Measurements from ENCODE around the gene SLC35F6. TPM values are rescaled to one million over a fixed set of nuclear protein-coding genes. Genes with fewer than 3 reads are reported as not detected.
A peak's percentile ranks its signal among the peaks of the same experiment; 100 is the strongest.
"Not testable (repeated sequence)": the region's sequence is repeated elsewhere in the genome, so short reads cannot be mapped to it uniquely, and the experiment has no call there.

Gene SLC35F6
- total and polyA plus RNA-seq, 4 donors = 14.8 to 49.9 (median 21.4) TPM

DNA sequence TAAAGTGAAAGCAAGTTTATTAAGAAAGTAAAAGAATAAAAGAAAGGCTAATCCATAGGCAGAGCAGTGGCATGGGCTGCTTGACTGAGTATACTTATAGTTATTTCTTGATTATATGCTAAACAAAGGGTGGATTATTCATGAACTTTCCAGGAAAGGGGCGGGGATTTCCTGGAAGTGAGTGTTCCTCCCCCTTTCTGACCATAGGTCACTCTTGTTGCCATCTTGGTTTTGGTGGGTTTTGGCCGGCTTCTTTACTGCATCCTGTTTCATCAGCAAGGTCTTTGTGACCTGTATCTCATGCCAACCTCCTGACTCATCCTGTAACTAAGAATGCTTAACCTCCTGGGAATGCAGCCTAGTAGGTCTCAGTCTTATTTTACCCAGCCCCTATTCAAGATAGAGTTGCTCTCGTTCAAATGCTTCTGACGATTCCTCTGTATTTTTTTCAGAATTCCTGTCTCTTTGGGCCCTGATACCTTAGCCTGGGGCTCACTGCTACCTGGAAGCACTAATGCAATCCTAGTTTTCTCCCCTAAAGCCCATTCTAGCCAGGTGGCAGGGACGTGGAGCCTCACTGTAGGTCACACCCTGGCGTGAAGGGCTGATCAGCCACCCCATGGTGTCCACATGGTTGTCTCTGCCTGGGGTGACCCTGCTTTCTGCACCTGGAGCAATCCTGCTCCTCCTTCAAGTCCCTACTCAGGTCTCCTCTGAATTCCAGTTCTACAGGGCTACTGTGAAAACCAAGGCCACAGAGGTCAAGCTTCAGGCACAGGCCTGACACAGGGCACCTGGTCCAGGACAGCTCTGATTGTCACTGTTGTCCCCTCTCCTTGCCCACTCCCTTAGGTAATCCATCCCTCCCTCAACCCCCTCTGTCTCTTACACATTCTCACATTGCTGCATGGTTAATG, 6.0 kb upstream of the SLC35F6 start:
- WGBS, 2 donors = 62 to 81% methylated on average over 6 of the region's 6 CpGs
- Histone ChIP-seq H3K9me3 (ENCODE audit: control insufficient read depth in 4 of 4, insufficient read depth in 3 of 4, low read length in 3 of 4) (no peaks in the 10 kb centered on the region), H3K27ac (ENCODE audit: low read depth in 1 of 2, low read length in 1 of 2) (peak overlapping the region; percentile 33 to 86), H3K4me1 (ENCODE audit: control insufficient read depth in 5 of 5, insufficient read depth in 5 of 5, low read length in 5 of 5) (peaks cover 0 to 8% (median 4%) of the 10 kb centered on the region in 5 donors), H3K4me3 (no peak overlapping the region), H3K27me3 (ENCODE audit: control insufficient read depth in 3 of 3, insufficient read depth in 3 of 3, low read length in 2 of 3) (no peaks in the 10 kb centered on the region), H3K36me3 (ENCODE audit: control insufficient read depth in 4 of 4, insufficient read depth in 4 of 4, low read length in 4 of 4) (no peaks in the 10 kb centered on the region), H3K9ac (ENCODE audit: insufficient read depth in 1 of 2, low read length in 2 of 2) (no peak overlapping the region)
- DNase-seq = peak in 2 of 3 donors; percentile 33 to 34
- TF ChIP-seq, protein P1, sequence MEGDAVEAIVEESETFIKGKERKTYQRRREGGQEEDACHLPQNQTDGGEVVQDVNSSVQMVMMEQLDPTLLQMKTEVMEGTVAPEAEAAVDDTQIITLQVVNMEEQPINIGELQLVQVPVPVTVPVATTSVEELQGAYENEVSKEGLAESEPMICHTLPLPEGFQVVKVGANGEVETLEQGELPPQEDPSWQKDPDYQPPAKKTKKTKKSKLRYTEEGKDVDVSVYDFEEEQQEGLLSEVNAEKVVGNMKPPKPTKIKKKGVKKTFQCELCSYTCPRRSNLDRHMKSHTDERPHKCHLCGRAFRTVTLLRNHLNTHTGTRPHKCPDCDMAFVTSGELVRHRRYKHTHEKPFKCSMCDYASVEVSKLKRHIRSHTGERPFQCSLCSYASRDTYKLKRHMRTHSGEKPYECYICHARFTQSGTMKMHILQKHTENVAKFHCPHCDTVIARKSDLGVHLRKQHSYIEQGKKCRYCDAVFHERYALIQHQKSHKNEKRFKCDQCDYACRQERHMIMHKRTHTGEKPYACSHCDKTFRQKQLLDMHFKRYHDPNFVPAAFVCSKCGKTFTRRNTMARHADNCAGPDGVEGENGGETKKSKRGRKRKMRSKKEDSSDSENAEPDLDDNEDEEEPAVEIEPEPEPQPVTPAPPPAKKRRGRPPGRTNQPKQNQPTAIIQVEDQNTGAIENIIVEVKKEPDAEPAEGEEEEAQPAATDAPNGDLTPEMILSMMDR (IDR thresholded peaks at IDR 0.05; ENCODE audit: control extremely low read depth, extremely low read depth) = no peak
- ATAC-seq (ENCODE audit: insufficient read depth, low FRiP score) = peak; percentile 38

DNA sequence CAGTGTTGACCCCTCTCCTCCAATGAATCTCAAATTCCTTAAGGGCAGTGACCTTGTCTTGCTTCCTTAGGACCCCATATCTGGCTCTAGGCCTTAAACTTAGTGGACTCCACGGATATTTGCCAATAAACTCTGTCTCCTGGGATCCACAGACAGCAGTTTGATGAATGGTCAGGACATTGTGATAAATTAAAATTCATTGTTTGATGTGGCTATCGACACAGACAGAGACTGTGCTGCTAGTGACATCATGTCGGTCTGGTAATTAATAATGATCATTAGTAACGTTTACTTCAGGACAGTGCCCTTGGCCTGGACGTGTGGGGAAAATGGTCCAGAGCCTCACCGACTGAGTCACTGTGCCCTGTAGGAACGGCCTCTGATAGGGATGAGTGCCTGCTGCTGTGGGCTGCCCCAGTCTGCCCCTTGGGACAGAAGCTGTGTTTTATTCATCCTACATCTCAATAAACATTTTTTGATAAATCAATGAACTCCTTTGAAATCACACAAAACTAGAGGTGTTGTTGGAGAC, 5.2 kb upstream of the SLC35F6 start:
- no peaks in the 10 kb centered on the region for H3K9me3 ChIP-seq (ENCODE audit: control insufficient read depth in 4 of 4, insufficient read depth in 3 of 4, low read length in 3 of 4)
- DNase-seq = no peak
- H3K27me3 ChIP-seq (ENCODE audit: control insufficient read depth in 3 of 3, insufficient read depth in 3 of 3, low read length in 2 of 3) = no peaks in the 10 kb centered on the region
- peaks cover 0 to 9% (median 5%) of the 10 kb centered on the region in 5 donors for H3K4me1 ChIP-seq (ENCODE audit: control insufficient read depth in 5 of 5, insufficient read depth in 5 of 5, low read length in 5 of 5)
- TF ChIP-seq, protein P1 (IDR thresholded peaks at IDR 0.05; ENCODE audit: control extremely low read depth, extremely low read depth) = no peak
- no peak overlapping the region for H3K9ac ChIP-seq (ENCODE audit: insufficient read depth in 1 of 2, low read length in 2 of 2)
- no peak overlapping the region for H3K4me3 ChIP-seq
- no peak for ATAC-seq (ENCODE audit: insufficient read depth, low FRiP score)
- WGBS, 2 donors = 83 to 89% methylated on average over 7 of the region's 7 CpGs
- H3K36me3 ChIP-seq (ENCODE audit: control insufficient read depth in 4 of 4, insufficient read depth in 4 of 4, low read length in 4 of 4) = no peaks in the 10 kb centered on the region
- H3K27ac ChIP-seq (ENCODE audit: low read depth in 1 of 2, low read length in 1 of 2) = peak overlapping the region; percentile 14 to 86

DNA sequence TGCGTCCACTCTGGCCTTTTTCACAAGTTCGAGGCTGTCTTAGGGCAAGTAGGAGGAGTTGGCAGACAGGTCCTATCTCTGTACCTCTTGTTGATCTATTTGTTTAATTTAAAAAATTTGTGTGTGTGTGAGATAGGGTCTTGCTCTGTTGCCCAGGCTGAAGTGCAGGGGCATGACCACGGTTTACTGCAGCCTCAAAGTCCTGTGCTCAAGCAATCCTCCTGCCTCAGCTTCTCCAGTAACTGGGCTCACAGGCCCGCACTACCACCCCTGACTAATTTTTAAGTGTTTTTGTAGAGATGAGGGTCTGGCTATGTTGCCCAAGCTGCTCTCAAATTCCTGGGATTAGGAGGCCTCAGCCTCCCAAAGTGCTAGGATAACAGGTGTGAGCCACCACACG, 4.2 kb upstream of the SLC35F6 start:
- ATAC-seq (ENCODE audit: insufficient read depth, low FRiP score) (no peak), DNase-seq (no peak)
- TF ChIP-seq, protein P1 (IDR thresholded peaks at IDR 0.05; ENCODE audit: control extremely low read depth, extremely low read depth) = no peak
- H3K27ac ChIP-seq (ENCODE audit: low read depth in 1 of 2, low read length in 1 of 2) = no peak overlapping the region
- no peaks in the 10 kb centered on the region for H3K36me3 ChIP-seq (ENCODE audit: control insufficient read depth in 4 of 4, insufficient read depth in 4 of 4, low read length in 4 of 4)
- H3K9me3 ChIP-seq (ENCODE audit: control insufficient read depth in 4 of 4, insufficient read depth in 3 of 4, low read length in 3 of 4) = no peaks in the 10 kb centered on the region
- H3K27me3 ChIP-seq (ENCODE audit: control insufficient read depth in 3 of 3, insufficient read depth in 3 of 3, low read length in 2 of 3) = no peaks in the 10 kb centered on the region
- no peak overlapping the region for H3K9ac ChIP-seq (ENCODE audit: insufficient read depth in 1 of 2, low read length in 2 of 2)
- 95 to 98% methylated on average over 5 of the region's 5 CpGs for WGBS, 2 donors
- H3K4me3 ChIP-seq = no peak overlapping the region
- H3K4me1 ChIP-seq (ENCODE audit: control insufficient read depth in 5 of 5, insufficient read depth in 5 of 5, low read length in 5 of 5) = peaks cover under 1 to 9% (median 8%) of the 10 kb centered on the region in 5 donors

DNA sequence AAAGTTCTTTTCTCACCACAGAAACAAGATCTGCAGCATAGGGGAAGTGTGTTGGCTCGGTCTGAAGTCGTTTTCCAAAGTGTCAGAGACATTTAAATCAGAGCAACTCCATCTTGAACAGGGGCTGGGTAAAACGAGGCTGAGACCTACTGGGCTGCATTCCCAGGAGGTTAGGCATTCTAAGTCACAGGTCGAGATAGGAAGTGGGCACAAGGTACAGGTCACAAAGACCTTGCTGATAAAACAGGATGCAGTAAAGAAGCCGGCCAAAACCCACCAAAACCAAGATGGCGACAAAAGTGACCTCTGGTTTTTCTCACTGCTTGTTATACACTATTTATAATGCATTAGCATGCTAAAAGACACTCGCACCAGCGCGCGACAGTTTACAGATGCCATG, 3.1 kb upstream of the SLC35F6 start:
- H3K9me3 ChIP-seq (ENCODE audit: control insufficient read depth in 4 of 4, insufficient read depth in 3 of 4, low read length in 3 of 4); H3K4me3 ChIP-seq; DNase-seq; H3K27me3 ChIP-seq (ENCODE audit: control insufficient read depth in 3 of 3, insufficient read depth in 3 of 3, low read length in 2 of 3); ATAC-seq (ENCODE audit: insufficient read depth, low FRiP score); H3K9ac ChIP-seq (ENCODE audit: insufficient read depth in 1 of 2, low read length in 2 of 2); H3K27ac ChIP-seq (ENCODE audit: low read depth in 1 of 2, low read length in 1 of 2); H3K36me3 ChIP-seq (ENCODE audit: control insufficient read depth in 4 of 4, insufficient read depth in 4 of 4, low read length in 4 of 4): not testable (repeated sequence)
- 80 to 84% methylated on average over 10 of the region's 10 CpGs for WGBS, 2 donors
- peaks cover 4 to 17% (median 8%) of the 10 kb centered on the region in 5 donors for H3K4me1 ChIP-seq (ENCODE audit: control insufficient read depth in 5 of 5, insufficient read depth in 5 of 5, low read length in 5 of 5)

Data from lung (tissue), 12 donors.